Measurements from ENCODE around the gene STK38L. TPM values are rescaled to one million over a fixed set of nuclear protein-coding genes. Genes with fewer than 3 reads are reported as not detected.

Gene STK38L
- total RNA-seq, 1 experiment from 2014 or later = 19.6 TPM

DNA sequence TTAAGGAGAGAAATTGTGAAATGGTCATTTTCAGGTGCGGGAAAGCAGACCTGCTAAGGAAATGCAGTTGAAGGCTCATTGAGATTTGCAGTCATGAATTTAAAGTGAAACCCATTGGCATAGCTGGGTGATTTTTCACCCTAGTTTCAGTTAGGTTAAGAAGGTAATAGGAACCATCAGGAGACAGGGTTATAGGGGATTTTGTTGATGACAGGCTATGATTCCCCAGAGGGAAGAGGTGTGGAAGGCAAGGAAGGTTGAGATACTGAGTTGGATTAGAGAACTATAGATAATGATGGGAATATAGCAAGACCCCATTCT is 65.9 kb downstream of the STK38L start:
- no peak for DNase-seq (ENCODE audit: low spot score)

GRCh38 chr12:27316947-27317346 is 72.9 kb downstream of the STK38L start:
- DNase-seq (ENCODE audit: low spot score) = no peak

- DNase-seq (ENCODE audit: low spot score) = no peak
These were observed 75.3 kb downstream of the STK38L start for GRCh38 chr12:27319409-27319808.

GRCh38 chr12:27319848-27320247 is 75.8 kb downstream of the STK38L start:
- no peak for DNase-seq (ENCODE audit: low spot score)

DNA sequence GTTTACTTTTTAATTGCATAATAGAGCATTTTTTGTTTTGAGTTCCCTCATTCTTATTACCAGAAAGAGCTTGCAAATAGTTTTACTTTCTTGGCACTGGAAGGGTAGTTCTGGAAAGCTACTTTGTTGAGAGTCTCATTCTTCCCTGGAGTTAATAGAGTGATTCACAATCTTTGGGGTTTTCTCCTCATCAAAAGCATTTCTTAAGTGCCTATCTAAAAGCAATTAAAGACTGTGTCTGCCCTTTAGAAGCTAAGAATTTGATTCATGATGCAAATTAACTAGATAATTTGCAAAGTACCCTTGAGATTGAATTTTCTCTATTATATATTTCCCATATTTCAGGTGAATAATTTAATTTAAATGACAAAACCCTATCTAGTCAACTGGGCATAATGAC is 80.4 kb downstream of the STK38L start:
- no peak for DNase-seq (ENCODE audit: low spot score)

DNA sequence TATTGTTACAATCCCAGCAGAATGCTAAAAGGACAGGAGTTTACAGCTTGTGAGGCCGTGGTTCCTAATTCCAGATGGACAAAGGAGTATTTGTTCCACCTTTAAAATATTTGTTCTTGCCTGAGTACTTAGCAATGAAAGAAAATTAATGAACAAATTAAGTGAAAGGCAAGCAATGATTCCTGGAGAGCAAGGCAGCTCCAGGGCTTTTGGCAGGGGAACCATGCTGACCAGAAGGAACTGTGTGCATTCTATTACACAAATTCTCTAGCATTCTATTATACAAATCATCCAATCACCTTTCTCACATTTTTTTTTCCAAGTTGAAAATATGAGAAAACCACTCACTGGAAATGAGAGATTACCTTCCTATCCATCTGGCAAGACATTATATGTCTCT is 86.8 kb downstream of the STK38L start:
- DNase-seq (ENCODE audit: low spot score) = no peak

- DNase-seq (ENCODE audit: low spot score) = peak; percentile 89
These were observed 87.3 kb downstream of the STK38L start for GRCh38 chr12:27331291-27331926.

DNA sequence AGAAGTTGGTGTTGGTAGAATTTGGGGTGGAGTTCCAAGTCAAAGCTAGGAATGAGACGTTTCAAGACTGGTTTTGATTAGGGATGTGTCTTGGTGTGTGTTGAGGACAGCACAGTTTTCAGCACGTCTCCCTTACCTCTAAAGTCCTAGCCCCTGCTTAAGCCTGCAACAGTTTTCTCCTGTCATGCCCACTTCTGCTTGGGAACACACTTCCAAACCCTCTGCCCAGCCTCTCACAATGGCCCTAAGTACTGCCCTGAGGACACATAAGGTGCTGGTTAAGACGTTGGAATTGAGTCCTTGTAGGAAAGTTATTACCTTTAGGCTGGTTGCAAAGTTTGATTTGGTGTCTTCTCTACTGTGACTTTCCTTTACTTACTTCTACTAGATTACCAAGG is 87.8 kb downstream of the STK38L start:
- DNase-seq (ENCODE audit: low spot score) = peak; percentile 56

- DNase-seq (ENCODE audit: low spot score) = no peak
These were observed 88.3 kb downstream of the STK38L start for GRCh38 chr12:27332407-27332713.

DNA sequence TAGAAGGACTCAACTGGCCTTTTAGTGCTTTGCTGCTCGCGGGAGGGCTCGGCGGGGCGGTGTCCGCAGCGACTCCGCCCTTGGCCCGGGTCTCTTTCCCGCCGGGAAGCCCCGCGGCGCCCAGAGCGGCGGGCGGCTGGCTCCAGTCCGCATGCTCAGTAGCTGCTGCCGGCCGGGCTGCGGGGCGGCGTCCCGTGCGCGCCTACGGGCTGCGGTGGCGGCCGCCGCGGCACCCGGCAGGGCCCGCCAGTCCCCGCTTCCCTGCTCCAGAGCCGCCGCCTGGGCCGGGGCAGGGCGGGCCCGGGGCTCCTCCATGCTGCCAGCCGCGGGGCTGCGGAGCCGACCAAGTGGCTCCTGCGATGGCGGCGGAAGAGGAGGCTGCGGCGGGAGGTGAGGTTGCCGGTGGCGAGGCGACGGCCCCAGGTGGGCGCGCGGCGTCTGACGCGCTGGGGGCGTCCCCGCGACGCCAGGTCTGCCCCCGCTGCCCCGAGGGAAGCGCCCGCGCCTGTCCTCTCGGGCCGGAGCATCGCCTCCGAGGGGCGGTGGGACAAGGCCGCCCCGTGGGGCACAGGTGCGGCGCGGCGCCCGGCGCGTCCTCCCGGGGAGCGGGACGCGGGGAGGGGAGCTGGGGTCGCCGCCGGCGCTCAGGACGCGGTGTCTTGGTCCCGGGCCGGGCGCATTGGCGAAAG is 88.8 kb downstream of the STK38L start, which contains the start of gene BMAL2:
Gene BMAL2, plus strand, starts transcription at position 123 of the 689 bp plus-strand sequence. Its CDS starts 237 bp downstream, at position 360.
- DNase-seq (ENCODE audit: low spot score) = peak; percentile 60

GRCh38 chr12:27333403-27334009 is 89.4 kb downstream of the STK38L start:
- peak; percentile 69 for DNase-seq (ENCODE audit: low spot score)

DNA sequence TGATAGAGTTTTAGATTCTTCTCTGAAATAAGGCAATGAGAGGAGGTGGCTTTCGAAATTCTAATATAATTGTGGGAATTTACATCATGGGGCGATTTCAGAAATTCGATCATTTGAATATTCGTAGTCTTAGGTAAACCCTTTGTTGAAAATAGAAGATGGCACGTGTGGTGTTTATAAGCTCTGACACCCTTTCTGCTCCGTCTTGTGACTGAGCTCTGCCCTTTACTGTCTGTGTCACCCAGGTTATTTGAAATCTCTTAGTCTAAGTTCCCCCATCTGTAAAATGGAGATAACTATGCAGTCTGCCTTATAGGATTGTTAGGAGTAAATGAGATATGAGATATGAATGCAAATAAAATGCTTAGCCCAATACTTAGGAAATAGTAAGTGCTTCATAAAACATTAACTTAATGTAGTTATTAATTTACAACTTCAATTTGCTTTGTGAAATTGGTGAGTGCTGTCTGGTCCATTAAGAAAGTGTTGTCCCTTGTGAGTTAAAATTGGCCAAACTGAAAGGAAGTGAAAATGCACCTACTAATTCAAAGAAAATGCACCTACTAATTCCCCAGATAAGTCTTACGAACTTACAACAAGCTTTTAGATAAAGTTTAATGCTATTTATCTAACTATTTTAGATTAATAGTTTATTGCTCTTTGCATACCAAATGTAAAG is 90.1 kb downstream of the STK38L start:
- peak; percentile 67 for DNase-seq (ENCODE audit: low spot score)

GRCh38 chr12:27334721-27335082 is 90.6 kb downstream of the STK38L start:
- no peak for DNase-seq (ENCODE audit: low spot score)

DNA sequence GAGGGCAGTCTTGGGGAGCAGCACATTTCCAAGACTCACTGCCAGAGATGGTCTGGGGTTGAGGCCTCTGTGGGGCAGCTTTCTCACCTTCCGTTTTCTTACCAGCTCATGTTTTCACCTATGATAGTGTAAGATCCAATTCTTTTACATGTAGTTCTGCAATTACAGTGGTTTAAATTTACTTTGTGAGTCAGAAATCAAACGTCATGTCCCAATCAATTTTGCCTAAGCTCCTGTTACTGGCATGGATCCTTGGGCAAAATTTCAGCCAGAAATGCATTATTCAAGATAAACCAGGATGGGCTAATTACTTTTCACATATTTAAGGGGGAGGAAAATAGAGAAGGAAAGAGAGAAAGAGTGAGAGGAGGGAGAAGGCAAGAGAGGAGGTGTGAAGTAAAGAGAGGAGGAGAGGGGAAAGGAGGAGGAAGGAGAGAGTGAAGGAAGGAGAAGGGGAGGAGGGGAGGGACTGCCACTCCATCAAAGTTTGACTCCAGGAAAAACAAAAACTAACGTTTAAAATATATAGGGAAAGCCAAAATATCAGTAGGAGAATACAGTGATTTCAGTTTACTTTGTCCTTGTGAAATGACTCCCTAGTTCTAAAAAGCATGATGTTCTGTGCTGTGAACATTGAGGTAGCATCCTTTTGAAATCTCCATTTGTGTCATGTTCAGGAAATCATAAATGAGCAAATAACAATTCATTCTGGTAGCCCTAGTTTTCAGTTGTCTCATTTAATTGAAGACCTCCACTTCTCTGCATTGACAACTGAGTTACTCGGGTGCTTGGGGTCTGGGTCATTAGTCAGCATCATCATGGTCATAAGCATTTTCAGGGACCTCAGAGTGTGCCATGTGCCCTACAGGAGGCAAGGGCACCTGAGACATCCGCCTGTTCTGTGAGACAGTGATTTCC is 91.5 kb downstream of the STK38L start:
- DNase-seq (ENCODE audit: low spot score) = no peak

- DNase-seq (ENCODE audit: low spot score) = peak; percentile 75
These were observed 92.2 kb downstream of the STK38L start for GRCh38 chr12:27336282-27336653.

GRCh38 chr12:27337376-27337775 is 93.3 kb downstream of the STK38L start:
- DNase-seq (ENCODE audit: low spot score) = no peak

DNA sequence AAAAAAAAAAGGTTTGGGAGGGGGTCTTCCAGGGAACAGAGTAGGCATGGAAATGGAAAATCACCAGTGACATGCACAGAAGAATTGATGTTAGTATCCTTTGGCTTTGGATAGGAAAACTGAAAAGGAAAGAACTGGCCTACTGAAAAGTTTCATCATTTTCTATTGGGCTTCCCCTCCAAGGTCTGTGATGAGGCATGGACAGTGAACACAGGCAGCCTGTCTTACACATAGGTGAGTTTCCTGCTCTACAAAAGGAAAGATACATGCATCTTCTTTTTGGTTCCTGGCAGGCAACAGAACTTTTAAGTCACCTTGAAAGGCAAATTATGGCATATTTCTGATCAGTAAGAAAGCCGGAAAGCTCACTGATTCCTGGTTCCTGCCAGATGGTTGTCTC is 94.4 kb downstream of the STK38L start:
- DNase-seq (ENCODE audit: low spot score) = no peak

GRCh38 chr12:27340971-27341370 is 96.9 kb downstream of the STK38L start:
- DNase-seq (ENCODE audit: low spot score) = no peak

- no peak for DNase-seq (ENCODE audit: low spot score)
These were observed 98.5 kb downstream of the STK38L start for GRCh38 chr12:27342536-27342935.

DNA sequence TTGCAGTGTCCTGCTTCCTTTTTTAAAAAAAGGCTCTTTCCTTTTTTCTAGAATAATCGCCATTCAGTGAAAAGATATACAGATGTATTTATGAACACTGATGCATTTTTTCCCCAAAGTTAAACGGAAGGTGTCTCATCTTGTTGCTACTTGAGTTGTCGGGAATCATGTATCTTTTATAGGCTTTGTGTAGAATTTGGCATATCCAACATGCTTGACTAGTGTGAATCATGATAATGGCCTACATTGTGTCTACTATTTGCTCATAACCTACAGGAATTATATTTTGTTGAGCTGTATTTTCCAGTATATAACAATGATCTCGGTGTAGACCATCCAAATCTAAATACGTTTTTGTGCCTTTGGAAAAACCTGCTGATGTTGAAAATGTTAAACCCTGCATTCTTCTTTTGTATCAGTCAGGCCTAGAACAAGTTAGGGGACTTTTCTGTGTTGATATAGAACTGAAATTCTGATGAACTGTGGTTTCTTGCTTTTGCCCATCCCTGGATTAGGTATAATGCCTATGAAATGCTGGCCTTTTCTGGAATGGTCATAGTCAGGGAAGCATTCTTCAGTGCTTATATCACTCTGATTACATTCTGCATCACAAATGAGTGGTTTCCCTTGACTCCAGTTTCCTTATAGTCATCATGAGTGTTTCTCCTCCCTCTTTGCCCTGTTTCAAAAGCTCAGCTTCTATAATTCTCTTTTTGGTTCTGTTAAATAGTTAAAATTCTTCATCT is 99.3 kb downstream of the STK38L start:
- no peak for DNase-seq (ENCODE audit: low spot score)

- DNase-seq (ENCODE audit: low spot score) = no peak
These were observed 100.2 kb downstream of the STK38L start for GRCh38 chr12:27344246-27344645.
